Naive B cell (primary cell): ENCODE measurements around the gene HAPLN1. TPM values are rescaled to one million over a fixed set of nuclear protein-coding genes. Genes with fewer than 3 reads are reported as not detected.
"Not testable (repeated sequence)": the region's sequence is repeated elsewhere in the genome, so short reads cannot be mapped to it uniquely, and the experiment has no call there.

Experiments used
- ATAC-seq, 2 donors: fragments of 150-1000 bp; cut with Tn5 transposase; 2 replicates each; pipeline ENCODE4 v1.10.0; 2021; ENCODE audit warnings: low read depth in 2 of 2, mild to moderate bottlenecking in 2 of 2, moderate library complexity in 2 of 2
- DNase-seq: peaks from one replicate; pipeline ENCODE4 v3.0.0; 2022
- H3K27ac Mint-ChIP-seq, 6 donors: one replicate each; pipeline ENCODE4 v1.8.0; 2020 to 2022; ENCODE audit warnings: mild to moderate bottlenecking in 6 of 6, mixed read lengths in 6 of 6, moderate library complexity in 5 of 6, inconsistent platforms in 2 of 6
- H3K27me3 Mint-ChIP-seq, 3 donors: one replicate each; pipeline ENCODE4 v1.8.0; 2021 to 2022; ENCODE audit warnings: mixed read lengths in 3 of 3, mild to moderate bottlenecking in 1 of 3
- H3K36me3 Mint-ChIP-seq, 2 donors: one replicate each; pipeline ENCODE4 v1.8.0; 2020 to 2022; ENCODE audit warnings: mixed read lengths in 2 of 2, inconsistent platforms in 1 of 2, mild to moderate bottlenecking in 1 of 2
- H3K4me1 Mint-ChIP-seq, 3 donors: one replicate each; pipeline ENCODE4 v1.8.0; 2020 to 2022; ENCODE audit warnings: mixed read lengths in 3 of 3, inconsistent platforms in 1 of 3, mild to moderate bottlenecking in 1 of 3, moderate library complexity in 1 of 3
- H3K4me3 Mint-ChIP-seq, 8 donors: one replicate each; pipeline ENCODE4 v1.8.0; 2020 to 2022; ENCODE audit warnings: mild to moderate bottlenecking in 8 of 8, mixed read lengths in 8 of 8, moderate library complexity in 8 of 8, inconsistent platforms in 2 of 8
- H3K9me3 Mint-ChIP-seq, 7 donors: one replicate each; pipeline ENCODE4 v1.8.0; 2020 to 2022; ENCODE audit warnings: mixed read lengths in 7 of 7, mild to moderate bottlenecking in 5 of 7, inconsistent platforms in 2 of 7, moderate library complexity in 1 of 7
- polyA plus RNA-seq, 6 donors: library from polyadenylated mRNA; unstranded; fragments of 300-500 nt; fragmentation: Illumina TruSeq; gene quantifications; one replicate each; pipeline ENCODE4 v1.2.3, GENCODE V29; 2021; ENCODE audit warnings: low read depth in 6 of 6

Gene HAPLN1
- polyA plus RNA-seq, result not detected

DNA sequence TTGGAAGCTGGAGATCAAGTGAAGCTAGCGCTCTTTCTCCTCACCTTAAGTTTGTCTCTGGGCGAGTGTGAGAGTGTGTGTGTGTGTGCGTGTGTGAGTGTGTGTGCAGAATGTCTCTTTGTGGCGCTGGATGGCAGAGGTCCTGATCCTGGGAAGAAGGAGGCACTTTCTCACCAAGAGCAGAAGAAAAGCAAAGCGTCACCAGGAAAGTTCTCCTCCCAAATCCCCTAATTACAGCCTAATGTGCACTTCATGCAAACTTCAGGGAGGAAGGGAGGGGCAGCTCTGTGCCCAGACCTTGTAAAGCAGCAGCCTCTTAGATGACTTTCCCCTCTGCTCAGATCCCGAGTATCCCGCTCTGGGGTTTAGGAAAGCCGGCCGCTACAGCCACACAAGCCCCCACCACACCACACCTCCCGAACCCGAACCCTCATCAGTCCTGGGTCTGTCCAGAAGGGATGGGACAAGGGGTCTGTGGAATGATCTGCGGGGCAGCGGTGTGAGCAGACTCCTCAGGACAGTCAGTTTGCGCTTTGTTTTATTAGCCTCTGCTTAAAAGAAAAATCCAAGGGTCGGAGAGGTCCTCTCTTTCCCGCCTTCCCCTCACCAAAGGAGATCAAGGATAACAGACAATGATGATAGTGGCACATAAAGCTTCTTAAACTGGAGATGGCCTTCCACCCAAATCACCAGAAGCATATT lies at the start of gene HAPLN1:
HAPLN1 (minus strand) TSS at position 20 of the 702 bp plus-strand sequence. CDS start 47,332 bp downstream, outside the sequence.
- ATAC-seq, result no peak
- peaks cover 6 to 20% (median 17%) of the 10 kb centered on the region in 3 donors for H3K4me1 Mint-ChIP-seq
- H3K27ac Mint-ChIP-seq, result no peak within 1 kb of the TSS

DNA sequence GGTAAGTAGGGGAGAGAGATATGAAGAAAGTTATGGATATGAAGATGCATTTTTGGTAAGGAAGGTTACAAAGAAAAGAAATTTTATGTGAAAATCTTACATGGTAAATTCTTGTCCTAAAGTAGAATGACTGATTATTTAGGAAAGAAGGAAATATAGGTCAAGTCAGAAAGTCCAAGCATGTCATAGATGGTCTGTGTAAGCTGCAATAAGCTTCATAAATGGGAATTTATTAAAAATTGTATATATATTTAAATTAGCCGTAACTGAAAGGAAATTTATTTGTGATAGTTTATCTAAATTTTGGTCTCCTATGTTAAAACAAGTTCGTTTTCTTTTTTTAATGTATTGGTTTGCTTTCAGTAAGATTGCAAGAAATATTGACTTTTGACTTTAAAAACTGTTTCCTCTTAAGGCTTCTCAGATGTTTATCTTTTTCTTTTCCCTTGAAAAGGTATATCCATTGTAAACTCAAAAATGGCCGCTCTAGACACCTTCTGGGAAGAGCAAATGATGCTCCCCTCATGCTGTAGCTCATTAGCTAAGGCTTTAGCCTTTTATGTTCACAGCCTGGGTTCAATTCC lies 46.8 kb upstream of the HAPLN1 start:
- no peak for ATAC-seq
- H3K27ac Mint-ChIP-seq, result no peak overlapping the region

More for the DNA sequence above, at the start of gene HAPLN1:
- no peak for DNase-seq
- peaks cover 38 to 44% (median 41%) of the 10 kb centered on the region in 3 donors for H3K27me3 Mint-ChIP-seq
- no peaks in the 10 kb centered on the region for H3K9me3 Mint-ChIP-seq
- no peaks in the 10 kb centered on the region for H3K36me3 Mint-ChIP-seq
- peak within 1 kb of the TSS in 7 of 8 donors; percentile 3 to 83 (median 78) for H3K4me3 Mint-ChIP-seq

DNA sequence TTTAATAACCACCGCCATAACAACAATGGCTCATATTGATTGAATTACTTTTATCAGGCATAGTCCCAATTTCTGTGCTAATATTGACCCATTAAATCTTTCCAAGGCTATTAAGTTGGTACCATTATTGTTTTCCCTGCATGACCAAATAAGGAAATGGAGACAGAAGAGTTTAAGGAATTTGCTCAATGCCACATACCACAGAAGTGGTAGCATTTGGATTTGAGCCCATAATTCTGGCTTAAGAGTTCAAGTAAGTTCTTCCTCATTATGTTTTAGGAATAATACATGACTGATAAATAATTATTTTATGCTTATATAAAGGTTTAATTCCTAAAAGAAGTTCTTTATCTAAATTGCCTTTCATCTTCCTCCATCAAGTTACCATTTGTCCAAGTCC lies 43.4 kb upstream of the HAPLN1 start:
- no peaks in the 10 kb centered on the region for H3K36me3 Mint-ChIP-seq
- H3K27me3 Mint-ChIP-seq, result peaks cover 0 to 8% (median 6%) of the 10 kb centered on the region in 3 donors
- H3K27ac Mint-ChIP-seq, result peak overlapping the region in 1 of 6 donors; percentile 39
- ATAC-seq, result no peak
- no peak for DNase-seq
- peaks cover 0 to 22% (median 5%) of the 10 kb centered on the region in 7 donors for H3K9me3 Mint-ChIP-seq
- H3K4me3 Mint-ChIP-seq, result no peak overlapping the region
- H3K4me1 Mint-ChIP-seq, result no peaks in the 10 kb centered on the region

More for the DNA sequence above, 46.8 kb upstream of the HAPLN1 start:
- H3K36me3 Mint-ChIP-seq, result no peaks in the 10 kb centered on the region
- peaks cover 0 to 6% (median 4%) of the 10 kb centered on the region in 3 donors for H3K27me3 Mint-ChIP-seq
- DNase-seq, result no peak
- peaks cover 0 to 22% (median 5%) of the 10 kb centered on the region in 7 donors for H3K9me3 Mint-ChIP-seq
- H3K4me1 Mint-ChIP-seq, result no peaks in the 10 kb centered on the region
- no peak overlapping the region for H3K4me3 Mint-ChIP-seq

DNA sequence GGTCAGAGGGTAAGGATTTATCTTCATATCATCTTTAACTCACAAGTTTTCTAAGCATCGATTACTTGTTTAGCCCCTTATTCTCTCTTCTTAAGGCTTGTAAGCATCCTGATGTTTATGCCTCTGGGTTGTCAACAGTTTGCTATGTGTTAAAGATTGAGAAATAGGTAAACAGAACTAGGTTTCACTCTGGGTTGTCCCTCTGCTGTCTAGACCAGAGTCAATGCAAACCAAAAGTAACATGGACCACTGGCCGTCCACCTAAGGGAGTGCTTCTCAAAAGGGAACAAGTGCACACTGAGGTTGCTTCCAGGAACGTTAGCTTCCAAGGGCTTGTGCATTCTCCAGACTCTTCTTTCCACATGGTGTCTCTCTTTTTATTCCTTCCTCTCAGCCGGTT lies 39.9 kb upstream of the HAPLN1 start:
- ATAC-seq, result no peak
- Mint-ChIP-seq H3K27ac (no peak overlapping the region), H3K36me3 (no peaks in the 10 kb centered on the region), H3K9me3 (peaks cover 0 to 9% (median 0%) of the 10 kb centered on the region in 7 donors), H3K4me3 (no peak overlapping the region), H3K27me3 (peaks cover 0 to 7% (median 0%) of the 10 kb centered on the region in 3 donors), H3K4me1 (no peaks in the 10 kb centered on the region)
- no peak for DNase-seq

DNA sequence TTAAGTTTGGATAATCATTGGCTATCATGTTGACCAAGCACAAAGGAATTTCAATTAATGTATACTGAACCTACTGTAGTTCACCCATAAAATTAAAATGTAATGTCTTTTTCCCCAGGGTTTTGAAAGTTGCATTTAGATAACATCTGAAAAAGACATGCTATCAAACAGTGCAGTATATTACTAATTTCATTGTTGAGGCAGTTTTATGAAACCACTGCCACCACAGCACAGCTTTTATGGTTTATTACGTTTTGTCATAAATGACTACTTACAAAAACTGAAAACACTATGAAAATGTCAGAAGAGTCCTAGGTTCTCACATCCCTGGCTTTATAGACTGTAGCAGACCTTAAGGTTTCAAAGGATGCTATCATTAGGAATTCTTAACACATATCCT lies 32.0 kb upstream of the HAPLN1 start:
- Mint-ChIP-seq H3K4me1 (peaks cover 0 to 5% (median 0%) of the 10 kb centered on the region in 3 donors), H3K27me3 (peaks cover 4 to 13% (median 8%) of the 10 kb centered on the region in 3 donors), H3K27ac (no peak overlapping the region), H3K36me3 (peaks cover 0 to 7% of the 10 kb centered on the region in 2 donors), H3K9me3 (peaks cover 10 to 20% (median 16%) of the 10 kb centered on the region in 7 donors), H3K4me3 (no peak overlapping the region)
- ATAC-seq (no peak), DNase-seq (no peak)

DNA sequence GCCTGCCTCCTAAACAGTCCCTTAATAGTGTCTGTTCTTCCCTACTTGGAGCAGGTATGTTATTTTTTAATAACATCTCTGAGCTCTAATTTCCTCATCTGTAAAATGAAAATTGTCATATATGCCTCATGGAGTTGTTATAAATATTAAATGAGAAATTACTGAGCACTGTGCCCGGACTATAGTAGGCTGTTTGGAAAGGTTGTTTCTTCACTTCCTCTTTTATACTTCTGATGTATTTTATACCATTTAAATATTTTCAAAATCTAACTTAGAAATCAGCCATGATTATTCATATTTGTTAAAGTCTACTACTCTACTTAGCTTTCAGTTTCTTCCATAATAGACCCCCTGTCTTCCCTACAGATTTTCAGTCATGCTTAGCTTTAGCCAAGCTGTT lies 30.5 kb upstream of the HAPLN1 start:
- Mint-ChIP-seq H3K27me3 (peaks cover 4 to 13% (median 8%) of the 10 kb centered on the region in 3 donors), H3K36me3 (peaks cover 0 to 7% of the 10 kb centered on the region in 2 donors), H3K27ac (no peak overlapping the region), H3K4me3 (no peak overlapping the region), H3K9me3 (peaks cover 10 to 20% (median 15%) of the 10 kb centered on the region in 7 donors), H3K4me1 (peaks cover 0 to 5% (median 0%) of the 10 kb centered on the region in 3 donors)
- ATAC-seq, result no peak
- no peak for DNase-seq

DNA sequence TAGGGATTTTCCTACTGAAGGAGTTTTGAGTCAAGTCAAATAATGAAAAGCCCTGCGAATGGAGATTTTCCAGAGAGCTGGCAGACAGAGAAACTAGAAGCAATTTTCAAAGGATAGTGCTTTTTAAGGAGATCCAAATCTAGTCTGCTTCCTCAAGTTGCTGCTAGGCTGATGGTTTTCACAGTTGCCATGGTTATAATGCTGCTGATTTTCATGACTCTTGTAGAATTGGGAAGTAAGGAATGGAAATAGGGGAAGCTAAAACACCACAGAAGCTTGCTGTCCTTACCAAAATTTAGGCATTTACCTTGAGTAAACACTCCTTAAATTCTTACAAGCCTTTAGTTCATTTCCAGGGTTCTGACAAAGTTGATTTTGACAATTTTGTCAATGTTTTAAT lies 30.1 kb upstream of the HAPLN1 start:
- Mint-ChIP-seq H3K27me3 (peaks cover 0 to 13% (median 8%) of the 10 kb centered on the region in 3 donors), H3K4me1 (peaks cover 0 to 5% (median 0%) of the 10 kb centered on the region in 3 donors), H3K27ac (no peak overlapping the region), H3K9me3 (peaks cover 10 to 20% (median 15%) of the 10 kb centered on the region in 7 donors), H3K36me3 (peaks cover 0 to 7% of the 10 kb centered on the region in 2 donors), H3K4me3 (no peak overlapping the region)
- DNase-seq, result no peak
- ATAC-seq, result no peak

DNA sequence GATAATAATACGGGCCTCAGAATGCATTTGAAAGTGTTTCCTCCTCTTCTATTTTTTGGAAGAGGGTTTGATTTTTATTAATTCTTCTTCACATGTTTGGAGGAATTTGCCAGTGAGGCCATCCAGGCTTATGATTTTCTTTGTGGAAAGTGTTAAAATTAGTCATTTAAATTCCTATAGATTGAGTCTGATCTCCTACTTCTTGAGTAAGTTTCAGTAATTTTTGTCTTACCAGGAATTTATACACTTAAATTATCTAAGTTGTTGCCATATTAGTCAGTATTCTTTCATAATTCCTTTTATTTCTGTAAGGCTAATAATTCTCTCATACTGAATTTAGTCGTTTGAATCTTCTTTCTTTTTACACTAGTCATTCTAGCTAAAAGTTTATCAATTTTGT lies 25.2 kb upstream of the HAPLN1 start:
- H3K36me3 Mint-ChIP-seq, result peaks cover 0 to 7% of the 10 kb centered on the region in 2 donors
- ATAC-seq, result no peak
- H3K4me3 Mint-ChIP-seq, result no peak overlapping the region
- H3K9me3 Mint-ChIP-seq, result peaks cover 7 to 17% (median 12%) of the 10 kb centered on the region in 7 donors
- no peak overlapping the region for H3K27ac Mint-ChIP-seq
- DNase-seq, result no peak
- no peaks in the 10 kb centered on the region for H3K27me3 Mint-ChIP-seq
- H3K4me1 Mint-ChIP-seq, result peaks cover 0 to 10% (median 9%) of the 10 kb centered on the region in 3 donors

DNA sequence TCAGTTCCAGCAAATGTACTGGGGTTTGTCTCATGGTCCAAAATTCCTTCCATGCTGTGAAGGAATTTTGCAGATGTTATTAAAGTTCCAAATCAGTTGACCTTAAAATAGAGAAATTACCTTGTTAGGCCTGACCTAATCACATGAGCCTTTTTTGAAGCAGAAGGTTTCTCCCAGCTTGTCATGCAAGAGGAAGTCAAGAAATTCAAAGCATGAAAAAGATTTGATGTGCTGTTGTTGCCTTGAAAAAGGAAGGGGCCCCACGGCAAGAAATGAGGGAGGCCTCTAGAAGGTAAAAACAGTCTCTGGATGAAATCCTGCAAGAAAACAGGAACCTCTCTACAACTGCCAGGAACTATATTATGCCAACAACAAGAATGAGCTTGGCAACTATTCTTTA lies 24.2 kb upstream of the HAPLN1 start:
- Mint-ChIP-seq H3K4me1 (peaks cover 0 to 17% (median 10%) of the 10 kb centered on the region in 3 donors), H3K9me3 (peaks cover 3 to 9% (median 6%) of the 10 kb centered on the region in 7 donors), H3K4me3 (peak overlapping the region in 1 of 8 donors; percentile 10), H3K27ac (peak overlapping the region in 1 of 6 donors; percentile 51), H3K27me3 (no peaks in the 10 kb centered on the region), H3K36me3 (peaks cover 0 to 6% of the 10 kb centered on the region in 2 donors)
- ATAC-seq (no peak), DNase-seq (no peak)

DNA sequence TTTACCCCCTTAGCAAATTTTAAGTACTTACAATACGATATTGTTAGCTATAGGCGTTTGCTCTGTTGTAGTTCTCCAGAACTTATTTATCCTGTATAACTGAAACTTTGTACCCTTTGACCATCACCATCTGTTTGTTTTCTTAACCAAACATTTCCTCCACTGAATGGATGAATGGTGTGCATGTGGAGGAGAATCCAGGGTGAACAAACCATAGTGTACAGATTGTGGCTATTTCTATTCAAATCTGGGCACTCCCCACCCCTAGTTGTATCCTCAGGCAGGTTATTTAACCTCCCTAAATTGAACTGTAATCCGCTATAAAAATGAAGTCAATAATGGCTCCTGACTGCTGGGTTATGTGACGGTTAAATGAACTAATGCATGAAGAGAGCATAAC lies 21.4 kb upstream of the HAPLN1 start:
- DNase-seq (no peak), ATAC-seq (no peak)
- H3K36me3 Mint-ChIP-seq, result no peaks in the 10 kb centered on the region
- no peaks in the 10 kb centered on the region for H3K9me3 Mint-ChIP-seq
- no peak overlapping the region for H3K4me3 Mint-ChIP-seq
- peaks cover 0 to 17% (median 10%) of the 10 kb centered on the region in 3 donors for H3K4me1 Mint-ChIP-seq
- no peaks in the 10 kb centered on the region for H3K27me3 Mint-ChIP-seq
- no peak overlapping the region for H3K27ac Mint-ChIP-seq

DNA sequence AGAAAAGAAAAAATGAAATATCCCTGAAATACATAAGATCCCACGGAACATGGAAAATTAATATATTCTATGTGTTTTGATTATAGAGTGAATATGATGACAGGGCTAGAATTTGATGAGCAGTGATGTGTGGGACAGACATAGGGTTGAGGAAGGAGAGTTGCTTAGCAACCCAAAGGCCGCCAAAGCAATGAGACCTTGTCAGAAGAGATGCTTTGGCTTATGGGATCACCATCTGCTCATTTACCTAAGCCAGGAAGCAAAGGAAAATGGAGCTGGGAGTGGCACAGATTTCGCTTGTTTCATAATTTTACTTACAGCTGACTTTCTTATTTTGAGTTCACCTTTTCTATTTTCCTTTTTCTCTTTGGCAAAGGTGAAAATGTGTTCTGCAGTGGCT lies 20.9 kb upstream of the HAPLN1 start:
- DNase-seq (no peak), ATAC-seq (no peak)
- Mint-ChIP-seq H3K4me3 (no peak overlapping the region), H3K27ac (peak overlapping the region in 1 of 6 donors; percentile 31), H3K9me3 (no peaks in the 10 kb centered on the region), H3K27me3 (no peaks in the 10 kb centered on the region), H3K36me3 (no peaks in the 10 kb centered on the region), H3K4me1 (peaks cover 0 to 17% (median 10%) of the 10 kb centered on the region in 3 donors)

DNA sequence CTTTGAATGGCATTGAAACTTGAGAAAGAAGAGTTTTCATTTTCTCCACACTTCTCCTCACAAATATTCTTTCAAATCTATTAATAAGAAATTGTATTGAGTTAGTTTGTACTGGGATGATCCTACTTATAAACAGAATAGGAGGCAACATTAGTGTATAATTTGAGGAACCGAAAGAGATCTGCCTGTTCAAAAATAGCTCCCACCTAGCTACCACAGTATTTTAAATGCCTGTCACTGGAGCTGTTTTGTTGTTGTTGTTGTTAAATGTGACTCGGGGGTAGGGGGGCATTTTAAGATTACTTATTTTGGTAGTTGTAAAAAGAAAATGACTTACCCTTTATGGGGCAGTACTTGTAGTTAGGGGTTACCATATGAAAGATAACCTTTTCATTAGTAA lies 20.1 kb upstream of the HAPLN1 start:
- Mint-ChIP-seq H3K4me3 (peak overlapping the region in 1 of 8 donors; percentile 54), H3K36me3 (no peaks in the 10 kb centered on the region), H3K4me1 (peaks cover 0 to 21% (median 17%) of the 10 kb centered on the region in 3 donors), H3K27me3 (no peaks in the 10 kb centered on the region), H3K27ac (peak overlapping the region in 2 of 6 donors; percentile 16 to 49), H3K9me3 (no peaks in the 10 kb centered on the region)
- ATAC-seq (peak; percentile 32 to 45), DNase-seq (no peak)

DNA sequence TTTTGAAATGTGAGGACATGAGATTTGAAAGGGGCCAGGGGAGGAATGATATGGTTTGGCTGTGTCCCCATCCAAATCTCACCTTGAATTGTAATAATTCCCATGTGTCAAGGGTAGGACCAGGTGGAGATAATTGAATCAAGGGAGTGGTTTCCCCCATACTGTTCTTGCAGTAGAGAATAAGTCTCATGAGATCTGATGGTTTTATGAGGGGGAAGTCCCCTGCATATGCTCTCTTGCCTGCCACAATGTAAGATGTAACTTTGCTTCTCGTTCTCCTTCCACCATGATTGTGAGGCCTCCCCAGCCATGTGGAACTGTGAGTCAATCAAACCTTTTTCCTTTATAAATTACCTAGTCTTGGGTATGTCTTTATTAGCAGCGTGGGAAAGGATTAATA lies 15.5 kb upstream of the HAPLN1 start:
- Mint-ChIP-seq H3K4me1 (peaks cover 0 to 17% (median 13%) of the 10 kb centered on the region in 3 donors), H3K9me3 (peaks cover 4 to 11% (median 8%) of the 10 kb centered on the region in 7 donors), H3K36me3 (peaks cover 0 to 10% of the 10 kb centered on the region in 2 donors), H3K27ac (peak overlapping the region in 1 of 6 donors; percentile 7)
- peak in 1 of 2 donors; percentile 43 for ATAC-seq
- not testable (repeated sequence) for H3K27me3 Mint-ChIP-seq, DNase-seq, H3K4me3 Mint-ChIP-seq
